GM23338 (cell line): ENCODE data around the gene RIMS4. TPM values are rescaled to one million over a fixed set of nuclear protein-coding genes. Genes with fewer than 3 reads are reported as not detected.

Experiments used
- ATAC-seq: fragments of 200-7000 bp; cut with Tn5 transposase; 3 replicates; pipeline ENCODE4 v1.9.1; 2020
- DNase-seq: peaks from one replicate; pipeline ENCODE4 v3.0.0-alpha.2; 2015; ENCODE audit warnings: low spot score
- H2AFZ ChIP-seq: fragments of 200-600 bp; sonication (generic); 2 replicates; pipeline ENCODE4 v1.8.0; 2016; ENCODE audit warnings: antibody characterized with exemption, mild to moderate bottlenecking, moderate library complexity
- H3F3A ChIP-seq: fragments of 200-600 bp; sonication (generic); replicated peaks from 2 replicates; pipeline ENCODE4 v1.8.0; 2017; ENCODE audit warnings: antibody characterized with exemption, mixed run types, low read depth
- H3K27ac ChIP-seq: fragments of 200-600 bp; sonication (generic); 2 replicates; pipeline ENCODE4 v1.6.1; 2016; ENCODE audit warnings: low read depth
- H3K27me3 ChIP-seq: fragments of 200-600 bp; sonication (generic); 2 replicates; pipeline ENCODE4 v1.8.0; 2016; ENCODE audit warnings: mild to moderate bottlenecking, mixed run types, moderate library complexity; ENCODE audit not compliant: insufficient read depth
- H3K36me3 ChIP-seq: fragments of 200-600 bp; sonication (generic); 2 replicates; pipeline ENCODE4 v1.8.0; 2016; ENCODE audit warnings: mild to moderate bottlenecking; ENCODE audit not compliant: insufficient read depth
- H3K4me1 ChIP-seq: fragments of 200-600 bp; sonication (generic); 2 replicates; pipeline ENCODE4 v1.8.0; 2016; ENCODE audit warnings: mild to moderate bottlenecking, moderate library complexity; ENCODE audit not compliant: insufficient read depth
- H3K4me2 ChIP-seq: fragments of 200-600 bp; sonication (generic); 2 replicates; pipeline ENCODE4 v1.7.1; 2017; ENCODE audit warnings: mixed run types
- H3K4me3 ChIP-seq: fragments of 200-600 bp; sonication (generic); 2 replicates; pipeline ENCODE4 v1.6.1; 2016; ENCODE audit warnings: mixed run types
- H3K79me2 ChIP-seq: fragments of 200-600 bp; sonication (generic); replicated peaks from 2 replicates; pipeline ENCODE4 v1.8.0; 2017; ENCODE audit warnings: mild to moderate bottlenecking; ENCODE audit not compliant: insufficient read depth
- H3K9me2 ChIP-seq: fragments of 200-600 bp; sonication (generic); 2 replicates; pipeline ENCODE4 v1.8.0; 2017; ENCODE audit not compliant: insufficient read depth
- H4K20me1 ChIP-seq: fragments of 200-600 bp; sonication (generic); replicated peaks from 2 replicates; pipeline ENCODE4 v1.8.0; 2017; ENCODE audit warnings: mild to moderate bottlenecking; ENCODE audit not compliant: insufficient read depth
- H3K27ac Mint-ChIP-seq: 2 replicates; pipeline ENCODE4 v1.8.0; 2020; ENCODE audit warnings: inconsistent platforms, mild to moderate bottlenecking, moderate library complexity, mixed read lengths
- H3K27me3 Mint-ChIP-seq: 3 replicates; pipeline ENCODE4 v1.8.0; 2022; ENCODE audit warnings: low read depth, mild to moderate bottlenecking, moderate library complexity, mixed read lengths, inconsistent platforms; ENCODE audit not compliant: insufficient read depth, poor library complexity
- H3K36me3 Mint-ChIP-seq: 3 replicates; pipeline ENCODE4 v1.8.0; 2021; ENCODE audit warnings: low read depth, mild to moderate bottlenecking, inconsistent platforms, moderate library complexity, mixed read lengths
- H3K4me1 Mint-ChIP-seq: 3 replicates; pipeline ENCODE4 v1.8.0; 2020; ENCODE audit warnings: mild to moderate bottlenecking, inconsistent platforms, mixed read lengths
- H3K4me3 Mint-ChIP-seq: 3 replicates; pipeline ENCODE4 v1.8.0; 2021; ENCODE audit warnings: moderate library complexity, mild to moderate bottlenecking, inconsistent platforms, mixed read lengths
- H3K9me3 Mint-ChIP-seq: 3 replicates; pipeline ENCODE4 v1.8.0; 2020; ENCODE audit warnings: moderate library complexity, mild to moderate bottlenecking, inconsistent platforms, mixed read lengths
- CTCF ChIP-seq, 2 experiments: fragments of 200-600 bp in 1 of 2; sonication (generic) in 1 of 2; conservative IDR thresholded peaks; 2 replicates each; pipeline versions ENCODE4 v1.5.1 to v1.6.1; 2016 to 2017; ENCODE audit warnings: antibody characterized with exemption in 2 of 2, low read depth in 2 of 2, mild to moderate bottlenecking in 2 of 2, moderate library complexity in 1 of 2
- ETS1 ChIP-seq: IDR thresholded peaks from 2 replicates; pipeline ENCODE4 v1.6.1; 2016; ENCODE audit warnings: antibody characterized with exemption
- JUNB ChIP-seq: IDR thresholded peaks from one replicate; pipeline ENCODE4 v1.6.1; 2016; ENCODE audit warnings: antibody characterized with exemption; ENCODE audit not compliant: unreplicated experiment
- NANOG ChIP-seq: IDR thresholded peaks from 2 replicates; pipeline ENCODE4 v1.6.1; 2016; ENCODE audit warnings: antibody characterized with exemption, borderline replicate concordance
- POLR2AphosphoS5 ChIP-seq: IDR thresholded peaks from 2 replicates; pipeline ENCODE4 v1.6.1; 2016; ENCODE audit warnings: antibody characterized with exemption, low read depth
- REST ChIP-seq: IDR thresholded peaks from one replicate; pipeline ENCODE4 v1.6.1; 2018; ENCODE audit warnings: antibody characterized with exemption; ENCODE audit not compliant: unreplicated experiment
- STAT1 ChIP-seq: IDR thresholded peaks from one replicate; pipeline ENCODE4 v1.6.1; 2016; ENCODE audit warnings: antibody characterized with exemption; ENCODE audit not compliant: unreplicated experiment
- ZNF114 ChIP-seq: fragments of 250-450 bp; sonication (Bioruptor Pico); IDR thresholded peaks from 2 replicates; pipeline ENCODE4 v1.5.0; 2020; ENCODE audit warnings: mild to moderate bottlenecking, moderate library complexity
- ZNF462 ChIP-seq: fragments of 250-450 bp; sonication (Bioruptor Pico); IDR thresholded peaks from 2 replicates; pipeline ENCODE4 v1.5.0; 2020; ENCODE audit warnings: mild to moderate bottlenecking, moderate library complexity
- polyA plus RNA-seq: library from polyadenylated mRNA; unstranded; fragments of >200 nt; fragmentation: Nextera tagmentation; extraction: Ambion mirVana; gene quantifications from 2 replicates; pipeline ENCODE4 v1.2.1, GENCODE V29; 2016
- total RNA-seq: library from RNA; depleted of rRNA; stranded (reverse); fragments of >200 nt; shearing (Covaris generic); gene quantifications from 2 replicates; pipeline ENCODE4 v1.2.3, GENCODE V29; 2014

The RIMS4 gene
- total and polyA plus RNA-seq, 2 experiments from 2014 or later = 3.5 to 39.7 TPM

- Histone ChIP-seq H3K9me2 (no peaks in the 10 kb centered on the region), H3K36me3 (no peaks in the 10 kb centered on the region), H3K4me3 (no peak overlapping the region), H3K4me1 (no peaks in the 10 kb centered on the region), H3F3A (no peaks in the 10 kb centered on the region), H3K27me3 (no peaks in the 10 kb centered on the region), H4K20me1 (no peaks in the 10 kb centered on the region), H3K79me2 (no peaks in the 10 kb centered on the region), H3K4me2 (no peak overlapping the region), H3K27ac (no peak overlapping the region), H2AFZ (peak overlapping the region; percentile 59; the same call in 1 of the 2 replicates)
- Mint-ChIP-seq H3K9me3 (no peaks in the 10 kb centered on the region), H3K27ac (no peak overlapping the region), H3K4me3 (no peak overlapping the region), H3K4me1 (peaks cover 4% of the 10 kb centered on the region; the same call in 1 of the 3 replicates), H3K27me3 (peaks cover 4% of the 10 kb centered on the region), H3K36me3 (no peaks in the 10 kb centered on the region)
- no peak for ATAC-seq
- no peak for DNase-seq
- TF ChIP-seq NANOG = no peak
Observed at GRCh38 chr20:44709380-44709779, 101.0 kb downstream of the RIMS4 start.

GRCh38 chr20:44707018-44707579 is 103.2 kb downstream of the RIMS4 start:
- no peaks in the 10 kb centered on the region for H3K36me3 Mint-ChIP-seq
- Histone ChIP-seq H3K36me3 (no peaks in the 10 kb centered on the region), H3K4me2 (no peak overlapping the region), H3K27me3 (no peaks in the 10 kb centered on the region), H3K79me2 (no peaks in the 10 kb centered on the region), H4K20me1 (no peaks in the 10 kb centered on the region), H3K4me1 (no peaks in the 10 kb centered on the region; the same call in 1 of the 2 replicates), H2AFZ (no peak overlapping the region), H3K27ac (no peak overlapping the region), H3K4me3 (no peak overlapping the region), H3F3A (no peaks in the 10 kb centered on the region), H3K9me2 (no peaks in the 10 kb centered on the region)
- H3K4me3 Mint-ChIP-seq = no peak overlapping the region
- no peak for DNase-seq
- H3K27ac Mint-ChIP-seq = no peak overlapping the region
- H3K27me3 Mint-ChIP-seq = peaks cover 7% of the 10 kb centered on the region
- no peaks in the 10 kb centered on the region for H3K9me3 Mint-ChIP-seq
- ATAC-seq = no peak
- H3K4me1 Mint-ChIP-seq = peaks cover 6% of the 10 kb centered on the region; the same call in 2 of the 3 replicates
- TF ChIP-seq ETS1 (no peak), ZNF462 (CRISPR knock-in tag) (no peak), JUNB (no peak), CTCF (conservative IDR thresholded peaks at IDR 0.05; ENCODE audit: low read depth in 2 of 2) (no peak), POLR2AphosphoS5 (no peak), STAT1 (no peak), ZNF114 (CRISPR knock-in tag) (no peak), REST (no peak), NANOG (no peak)
